Forelimb muscle (tissue), 1 donor: ENCODE data around the gene ELK3. TPM values are rescaled to one million over a fixed set of nuclear protein-coding genes. Genes with fewer than 3 reads are reported as not detected.

Source experiments
- DNase-seq: peaks from one replicate; pipeline ENCODE4 v3.0.0-alpha.2; 2013; ENCODE audit warnings: low read depth
- polyA plus RNA-seq: library from polyadenylated mRNA; unstranded; fragments of 120-200 nt; gene quantifications from one replicate; pipeline ENCODE4 v1.2.1, GENCODE V29; 2013; ENCODE audit not compliant: insufficient read length

Gene ELK3
- polyA plus RNA-seq, 1 donor = 33.0 TPM

DNA sequence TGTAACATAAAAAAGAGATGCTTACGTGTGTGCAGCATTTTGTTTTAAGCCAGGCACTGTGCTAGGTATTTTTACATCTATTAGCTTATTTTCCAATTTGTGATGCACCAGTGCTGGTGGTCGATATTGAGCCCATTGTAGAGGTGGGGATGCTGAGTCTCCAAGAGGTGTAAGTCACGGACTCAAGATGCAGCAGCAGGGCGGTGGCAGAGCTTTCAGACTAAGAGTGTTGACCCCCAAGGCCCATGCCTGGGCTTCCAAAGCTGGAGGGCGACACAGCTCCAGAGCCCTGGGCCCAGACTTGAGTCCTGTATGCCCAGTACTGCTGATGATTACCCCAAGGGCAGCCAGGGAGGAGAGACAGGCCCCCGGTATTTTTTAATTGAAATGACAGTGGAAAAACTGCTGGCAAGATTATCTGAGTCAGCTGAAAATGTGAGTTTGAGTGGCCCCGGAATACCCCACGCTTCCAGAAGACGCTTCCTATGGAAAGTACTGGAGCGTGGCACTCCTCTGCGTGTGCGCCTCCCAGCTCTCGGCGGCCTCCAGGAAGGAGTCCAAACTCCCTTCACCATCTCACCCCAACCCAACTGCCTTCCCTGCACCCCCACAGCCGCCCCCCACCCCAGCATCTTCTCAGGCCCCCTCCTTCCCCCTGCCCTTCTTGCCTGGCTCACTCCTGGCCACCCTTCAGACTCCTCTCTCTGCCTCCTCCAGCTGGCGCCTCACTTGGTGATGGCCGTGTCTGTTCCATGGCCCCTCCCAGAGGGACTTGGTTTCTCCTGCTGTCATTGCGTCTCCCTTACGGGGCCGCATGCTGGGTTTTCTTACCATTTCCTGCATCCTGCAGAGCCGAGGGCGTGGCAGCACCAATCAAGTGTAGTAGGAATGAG, 40.7 kb downstream of the ELK3 start:
- no peak for DNase-seq

DNA sequence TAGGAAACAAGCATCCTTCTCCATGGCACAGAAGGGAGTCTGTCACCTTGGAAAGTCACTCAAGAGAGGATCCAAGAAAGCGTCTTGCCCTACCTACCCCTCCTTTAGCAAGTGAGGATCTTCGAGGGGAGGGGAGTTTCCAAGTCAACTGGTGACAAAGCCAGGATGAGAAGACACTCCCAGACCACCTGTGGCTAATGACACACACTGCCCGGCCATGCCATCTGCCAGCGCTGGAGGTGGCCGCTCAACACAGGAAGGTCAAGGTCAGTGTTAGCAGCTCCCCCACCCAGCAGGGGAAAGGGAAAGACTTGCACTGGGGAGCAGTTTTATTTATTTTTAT, 41.3 kb downstream of the ELK3 start:
- no peak for DNase-seq

DNA sequence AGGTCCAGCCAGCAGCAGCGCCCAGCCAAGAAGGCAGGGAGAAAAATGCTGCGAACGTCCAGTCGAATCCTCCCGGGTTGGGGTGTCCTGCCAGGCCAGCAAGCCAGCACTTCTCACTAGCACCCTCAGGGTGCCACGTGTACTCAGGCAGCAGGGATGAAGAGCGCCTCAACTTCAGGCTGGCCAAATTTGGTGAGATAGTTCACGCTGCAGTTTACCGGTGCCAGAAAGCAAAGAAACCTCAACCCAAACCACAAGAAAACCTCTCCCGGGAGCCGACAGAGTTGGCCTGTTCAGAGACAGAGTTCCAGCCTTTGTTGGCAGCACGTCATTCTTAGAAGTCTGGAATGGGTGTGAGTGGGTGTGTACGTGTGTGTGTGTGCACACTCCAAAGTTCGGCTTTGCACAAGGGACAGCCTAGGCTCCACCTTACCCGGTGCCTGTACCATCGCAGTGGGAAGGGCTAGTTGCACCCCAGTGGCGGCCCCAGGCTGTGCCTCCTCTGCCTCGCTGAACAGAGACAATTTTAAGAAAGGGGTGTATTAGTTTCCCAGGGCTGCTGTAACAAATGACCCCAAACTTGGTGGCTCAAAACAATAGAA, 42.1 kb downstream of the ELK3 start:
- no peak for DNase-seq

DNA sequence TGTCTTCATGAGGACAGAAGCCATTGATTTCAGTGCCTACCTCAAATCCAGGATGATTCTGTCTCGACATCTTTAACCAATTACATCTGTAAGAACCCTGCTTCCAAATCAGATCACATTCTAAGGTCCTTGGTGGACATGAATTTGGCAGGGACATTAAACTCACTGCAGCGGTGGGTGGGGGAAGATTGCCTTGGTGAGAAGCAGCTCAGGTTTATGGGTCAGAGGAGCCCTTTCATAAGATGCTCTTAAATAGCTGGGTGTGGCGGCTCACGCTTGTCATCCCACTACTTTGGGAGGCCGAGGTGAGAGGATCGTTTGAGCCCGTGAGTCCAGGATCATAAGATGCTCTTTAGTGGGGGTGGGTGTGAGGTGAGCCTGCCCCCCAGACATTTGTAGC, 42.9 kb downstream of the ELK3 start:
- DNase-seq = no peak

DNA sequence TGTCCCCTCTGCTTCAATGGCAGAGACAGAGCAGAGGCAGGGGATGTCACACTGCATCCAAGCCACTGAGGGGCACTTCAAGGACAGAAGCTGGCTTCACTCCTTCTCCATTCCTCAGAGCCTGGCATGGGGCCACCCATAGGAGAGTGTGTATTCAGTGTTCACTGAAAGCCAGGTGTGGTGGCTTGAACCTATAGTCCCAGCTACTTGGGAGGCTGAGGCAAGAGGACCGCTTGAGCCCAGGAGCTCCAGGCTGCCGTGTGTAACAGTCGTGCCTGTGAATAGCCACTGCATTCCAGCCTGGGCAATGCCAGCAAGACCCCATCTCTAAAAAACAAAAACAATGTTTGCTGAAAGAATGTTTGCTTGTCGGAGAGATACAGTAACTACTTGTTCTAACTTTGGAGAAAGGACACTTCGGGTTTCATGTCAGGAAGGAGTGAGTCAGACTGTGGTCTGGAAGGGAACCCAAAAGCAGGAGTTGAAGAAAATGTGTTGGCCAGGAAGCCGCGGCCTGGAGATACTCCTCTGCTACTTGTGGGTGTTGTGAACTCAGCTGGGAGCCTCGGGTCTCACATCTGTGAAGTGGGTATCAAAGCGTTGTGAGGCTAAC, 43.4 kb downstream of the ELK3 start:
- no peak for DNase-seq

DNA sequence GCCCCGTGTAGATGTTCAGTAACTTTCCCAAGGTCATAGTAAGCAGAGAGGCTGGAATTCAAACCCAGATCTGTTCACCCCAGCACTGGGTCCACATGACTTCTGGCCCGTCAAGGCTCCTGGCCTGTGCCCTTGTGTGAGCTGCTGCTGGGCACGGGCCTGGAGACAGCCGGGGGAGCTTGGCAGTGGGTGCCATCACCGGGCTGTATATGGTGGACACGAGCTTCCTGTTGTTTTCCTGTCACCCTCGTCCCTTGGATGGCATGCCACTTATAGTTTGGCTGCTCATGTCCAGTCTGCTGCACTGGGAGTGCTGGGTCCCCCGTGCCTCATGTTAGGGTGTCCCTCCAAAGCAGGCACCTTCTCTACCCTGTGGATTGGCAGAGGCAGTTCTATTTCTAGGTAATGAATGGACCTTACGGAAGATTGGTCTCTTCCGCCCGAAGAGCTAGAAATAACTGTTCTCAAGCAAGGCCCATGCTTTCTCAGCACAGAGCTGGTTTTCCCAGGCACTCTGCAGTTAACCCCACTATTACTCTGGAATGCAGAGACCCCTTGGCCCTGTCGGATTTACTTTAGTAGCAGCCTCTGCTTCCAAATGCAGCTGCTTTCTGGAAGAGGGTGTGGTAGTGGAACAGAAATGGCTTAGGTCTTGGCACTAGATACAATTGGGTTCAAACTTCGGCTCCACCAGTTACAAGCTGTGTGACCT, 44.3 kb downstream of the ELK3 start:
- no peak for DNase-seq

DNA sequence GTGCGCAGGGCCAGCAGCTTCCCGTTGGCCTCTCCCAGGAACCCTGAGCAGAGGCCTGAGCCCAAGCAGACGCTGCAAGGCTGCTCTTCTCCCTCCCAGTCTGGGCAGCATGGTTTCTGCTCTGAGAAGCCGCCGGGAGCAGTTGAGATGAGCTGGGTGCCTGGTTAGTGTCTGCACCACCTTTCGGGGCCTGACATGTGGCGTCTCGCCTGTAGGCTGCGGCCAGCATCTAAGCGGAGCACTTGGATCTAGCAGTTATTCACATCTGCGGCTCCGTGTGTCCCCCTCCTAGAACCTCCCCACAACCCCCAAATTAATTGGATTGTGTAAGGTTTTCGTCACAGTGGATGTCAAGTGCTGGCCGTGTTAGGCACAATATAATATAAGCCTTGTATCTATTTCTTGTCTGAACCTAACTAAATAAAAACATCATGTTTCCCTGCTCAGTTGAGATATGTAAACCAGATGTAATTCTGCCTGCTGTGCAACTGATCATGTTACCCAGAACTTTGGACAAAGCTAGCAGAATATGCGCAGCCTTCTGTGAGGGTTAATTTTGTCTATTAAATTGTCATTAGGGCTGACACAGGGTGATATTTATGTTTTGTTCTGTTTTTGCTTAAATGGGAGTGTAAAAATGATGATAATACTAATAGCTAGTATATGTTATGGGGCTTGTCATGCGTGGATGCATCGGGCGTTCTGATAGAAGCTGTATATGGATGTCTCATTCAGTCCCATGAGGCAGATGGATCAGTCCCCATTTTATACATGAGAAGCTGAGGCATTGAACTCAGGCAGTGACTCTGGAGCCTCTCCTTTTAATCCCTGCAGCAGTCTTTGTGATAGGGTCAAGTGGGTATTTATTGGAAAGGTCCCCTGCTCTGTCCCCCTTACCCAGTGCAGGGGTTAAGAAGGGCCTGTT, 45.8 kb downstream of the ELK3 start:
- no peak for DNase-seq

DNA sequence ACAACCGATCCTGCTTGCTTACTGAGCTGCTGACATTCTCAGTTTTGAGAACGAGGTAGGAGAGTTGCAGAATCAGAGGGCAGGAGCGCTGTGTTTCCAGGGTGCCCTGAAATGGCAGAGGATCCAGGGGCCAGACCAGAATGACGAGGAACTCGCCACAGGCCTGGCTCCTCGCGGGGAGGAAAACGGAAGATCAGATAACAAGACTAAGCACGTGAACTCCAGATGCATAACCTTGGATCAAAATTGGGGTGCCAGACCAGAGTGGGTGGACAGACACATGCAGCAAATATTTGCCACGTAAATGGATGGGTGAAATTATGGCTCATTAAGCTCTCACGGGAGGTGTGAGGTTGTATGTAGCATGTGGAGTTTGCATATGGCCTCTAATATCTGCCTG, 46.5 kb downstream of the ELK3 start:
- DNase-seq = no peak

DNA sequence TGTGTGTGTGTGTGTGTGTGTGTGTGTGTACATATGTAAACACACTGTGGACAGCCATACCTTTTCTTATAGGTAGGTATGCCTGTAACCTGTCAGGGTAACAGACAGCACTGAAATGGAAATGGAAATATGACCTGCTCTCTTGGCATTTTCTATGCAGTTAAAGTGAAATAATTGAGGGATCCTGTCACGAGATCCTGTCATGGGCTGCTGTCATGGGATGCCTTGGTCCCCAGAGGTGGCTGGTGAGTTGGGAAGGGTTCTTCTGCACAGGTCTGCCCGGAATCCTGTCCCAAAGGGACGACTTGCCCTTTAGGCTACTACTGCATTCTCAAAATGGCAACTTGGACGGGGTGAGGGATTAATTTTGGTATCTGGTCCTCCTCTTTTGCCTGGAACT, 47.3 kb downstream of the ELK3 start:
- DNase-seq = no peak

DNA sequence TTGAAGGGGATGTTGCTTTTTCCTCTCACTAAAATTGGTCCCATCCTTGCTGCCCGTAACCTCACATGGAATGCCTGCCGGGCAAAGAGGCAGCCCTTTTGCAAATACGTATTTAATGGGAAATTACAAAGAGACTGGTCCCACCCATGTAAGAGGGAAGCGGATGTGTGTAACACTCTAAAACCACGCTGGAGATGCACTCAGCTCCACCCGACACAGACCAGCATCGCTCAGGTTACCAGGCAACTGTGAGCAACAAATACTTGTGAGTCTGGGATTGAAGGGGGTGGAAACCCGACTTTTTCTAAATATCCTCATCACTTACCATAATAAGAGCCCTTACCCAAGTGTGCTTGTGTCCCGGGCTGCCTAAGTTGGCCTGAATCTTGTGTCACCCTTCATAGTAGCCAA, 47.7 kb downstream of the ELK3 start:
- DNase-seq = no peak

DNA sequence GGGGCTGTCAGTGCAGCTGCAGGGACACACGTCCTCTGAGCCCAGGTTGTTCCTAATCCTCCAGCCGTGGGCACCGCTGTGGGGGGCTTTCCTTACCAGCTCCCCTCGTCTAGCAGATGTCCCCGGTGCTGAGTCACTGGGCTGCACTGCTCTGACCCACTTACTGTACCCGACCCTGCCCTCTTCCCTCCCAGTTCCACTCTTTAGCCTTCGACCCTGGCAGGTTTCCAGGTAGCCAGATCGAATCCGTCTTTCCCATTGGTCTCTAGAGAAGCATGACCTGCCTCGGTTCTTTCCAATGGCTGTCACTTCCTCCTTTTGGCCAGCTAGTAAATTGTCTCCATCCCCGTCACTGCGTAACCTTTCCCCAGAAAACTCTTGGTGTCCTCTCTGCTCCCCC, 48.4 kb downstream of the ELK3 start:
- no peak for DNase-seq

DNA sequence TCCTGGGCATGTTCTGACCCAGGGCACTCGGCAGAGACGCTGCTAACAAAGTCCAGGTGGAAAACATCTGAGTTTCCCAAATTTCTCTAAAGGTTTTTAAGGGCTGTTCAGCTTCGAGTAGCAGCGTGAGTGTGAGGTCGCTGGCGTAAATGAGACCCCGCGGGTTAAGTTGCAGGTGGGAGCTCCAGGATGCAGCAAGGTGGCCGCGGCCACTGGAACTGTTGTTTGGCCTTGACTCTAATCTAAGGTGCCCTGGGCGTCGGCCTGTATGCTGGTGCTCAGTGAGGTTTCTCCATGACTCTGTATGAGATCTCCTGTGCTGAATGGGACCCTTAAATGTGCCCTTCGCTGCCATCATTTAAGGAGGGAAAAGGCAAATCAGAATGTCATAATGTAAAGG, 50.7 kb downstream of the ELK3 start:
- no peak for DNase-seq

DNA sequence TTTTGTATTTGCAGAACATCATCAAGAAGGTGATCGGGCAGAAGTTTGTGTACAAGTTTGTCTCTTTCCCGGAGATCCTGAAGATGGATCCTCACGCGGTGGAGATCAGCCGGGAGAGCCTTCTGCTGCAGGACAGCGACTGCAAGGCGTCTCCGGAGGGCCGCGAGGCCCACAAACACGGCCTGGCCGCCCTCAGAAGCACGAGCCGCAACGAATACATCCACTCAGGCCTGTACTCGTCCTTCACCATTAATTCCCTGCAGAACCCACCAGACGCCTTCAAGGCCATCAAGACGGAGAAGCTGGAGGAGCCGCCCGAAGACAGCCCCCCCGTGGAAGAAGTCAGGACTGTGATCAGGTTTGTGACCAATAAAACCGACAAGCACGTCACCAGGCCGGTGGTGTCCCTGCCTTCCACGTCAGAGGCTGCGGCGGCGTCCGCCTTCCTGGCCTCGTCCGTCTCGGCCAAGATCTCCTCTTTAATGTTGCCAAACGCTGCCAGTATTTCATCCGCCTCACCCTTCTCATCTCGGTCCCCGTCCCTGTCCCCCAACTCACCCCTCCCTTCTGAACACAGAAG, 52.8 kb downstream of the ELK3 start:
- DNase-seq = no peak

DNA sequence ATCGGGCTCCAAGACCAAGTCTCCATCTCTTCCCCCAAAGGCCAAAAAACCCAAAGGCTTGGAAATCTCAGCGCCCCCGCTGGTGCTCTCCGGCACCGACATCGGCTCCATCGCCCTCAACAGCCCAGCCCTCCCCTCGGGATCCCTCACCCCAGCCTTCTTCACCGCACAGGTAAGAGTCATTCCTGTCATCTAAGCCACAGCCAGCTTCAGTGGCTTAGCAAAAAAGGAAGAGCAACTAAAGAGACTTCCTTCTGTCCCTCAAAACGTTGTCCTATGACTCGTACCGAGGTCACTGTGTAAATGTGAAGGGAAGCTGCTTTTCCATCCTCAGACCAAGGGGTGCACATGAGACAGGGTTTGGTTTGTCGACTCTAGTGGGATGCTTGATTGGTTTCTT, 53.4 kb downstream of the ELK3 start:
- no peak for DNase-seq

DNA sequence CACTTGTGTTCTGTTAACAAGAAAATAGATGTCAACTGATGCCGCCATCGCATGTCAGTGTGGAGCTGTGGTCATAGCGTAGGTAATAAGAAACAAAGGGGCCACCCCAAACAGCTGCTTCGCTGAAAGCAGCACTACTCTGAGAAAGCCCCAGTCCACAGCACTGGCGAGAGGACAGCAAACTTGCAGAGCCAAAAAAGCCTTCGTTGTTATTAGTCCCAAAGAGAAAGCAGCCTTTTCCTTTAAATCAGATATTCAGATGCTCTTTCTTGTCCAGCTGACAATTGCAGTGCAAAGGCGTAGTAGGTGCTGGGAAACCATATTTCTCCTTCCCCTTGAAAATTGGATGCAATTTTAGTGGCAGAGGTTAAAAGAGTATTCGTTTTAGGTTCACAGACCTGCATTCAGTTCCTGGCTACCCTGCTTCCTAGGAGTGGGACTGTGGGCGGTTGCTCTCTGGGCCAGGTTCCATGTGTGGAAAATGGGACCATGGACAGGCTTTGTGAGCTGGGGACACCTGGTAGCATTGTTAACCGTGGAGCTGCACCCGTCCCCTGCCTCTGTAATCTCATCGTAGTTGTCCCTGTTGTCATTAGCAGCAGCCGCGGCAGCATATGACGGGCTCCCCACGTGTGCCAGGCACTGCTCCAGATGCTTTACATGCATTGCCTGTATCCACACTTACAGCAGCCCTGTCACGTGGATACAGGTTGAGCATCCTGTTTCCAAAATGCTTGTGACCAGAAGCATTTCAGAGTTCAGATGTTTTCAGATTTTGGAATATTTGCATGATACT, 54.2 kb downstream of the ELK3 start:
- no peak for DNase-seq

DNA sequence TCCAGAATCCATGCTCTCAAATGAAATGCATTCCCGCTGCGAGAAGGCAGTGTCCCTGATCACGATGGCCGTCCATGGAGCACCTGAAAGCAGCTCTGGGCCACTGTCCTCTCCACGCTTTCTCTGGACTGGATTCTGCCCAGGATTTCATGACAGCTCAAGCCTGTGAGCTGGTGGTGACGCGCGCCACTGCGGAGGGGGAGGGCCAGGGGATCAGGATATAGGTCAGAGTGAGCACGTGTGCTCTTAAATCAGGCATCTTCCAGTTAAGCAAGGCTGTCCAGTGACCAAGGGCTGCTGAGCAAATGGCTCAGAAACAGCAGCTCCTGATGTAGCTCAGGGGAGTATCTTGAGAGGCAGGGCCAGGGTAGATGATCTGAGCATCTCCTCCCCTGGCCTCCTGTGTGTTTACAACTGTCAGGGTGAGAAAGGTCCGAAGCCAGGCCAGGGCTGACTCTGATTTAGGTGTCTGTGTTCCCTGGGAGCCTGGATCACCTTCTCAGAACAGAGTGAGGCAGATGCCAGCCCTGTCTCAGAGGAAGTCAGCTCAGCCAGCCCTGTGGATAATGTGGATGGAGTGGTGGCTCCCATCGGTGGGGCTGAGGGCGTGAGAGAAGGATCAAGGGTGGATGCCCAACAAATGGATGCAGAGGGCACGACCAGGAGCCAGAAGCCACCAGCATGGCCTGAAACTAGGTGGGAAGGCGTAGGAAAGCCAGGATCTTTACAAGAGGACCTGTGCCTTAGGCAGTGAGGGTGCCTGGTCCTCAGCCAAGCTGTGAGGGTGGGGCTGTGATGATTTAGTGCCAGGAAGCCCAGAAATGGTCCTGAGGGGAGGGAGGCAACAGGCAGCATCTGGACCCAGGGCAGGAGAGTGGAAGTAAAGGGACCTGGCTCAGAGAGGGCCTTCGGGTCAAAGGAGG, 55.3 kb downstream of the ELK3 start:
- no peak for DNase-seq

DNA sequence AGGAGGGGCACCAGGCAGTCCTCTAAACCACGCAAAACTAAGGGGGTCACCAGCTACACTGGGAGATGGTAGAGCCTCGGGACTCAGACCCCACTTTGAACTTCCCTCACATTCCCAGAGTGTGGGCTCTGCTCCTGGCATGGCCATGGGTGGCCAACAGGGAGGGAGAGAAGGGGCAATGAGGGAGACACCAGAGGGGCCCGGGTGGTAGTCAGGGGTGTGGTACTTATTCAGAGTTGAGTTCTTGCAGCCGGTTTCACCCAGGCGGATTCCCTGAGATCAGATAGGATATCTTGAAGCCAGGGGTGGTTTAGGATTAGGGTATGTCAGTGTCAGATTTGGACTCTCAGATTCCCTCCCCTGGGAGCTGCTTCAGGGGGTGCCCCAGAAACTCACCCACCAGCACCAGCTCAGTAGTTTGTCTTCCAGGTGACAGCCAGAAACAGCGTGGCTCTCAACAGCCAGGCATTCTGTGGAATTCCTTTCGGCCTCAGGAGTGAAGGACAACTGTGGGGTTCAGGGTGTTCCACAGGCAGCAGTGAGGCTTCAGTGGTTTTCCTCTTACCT, 56.0 kb downstream of the ELK3 start:
- no peak for DNase-seq

DNA sequence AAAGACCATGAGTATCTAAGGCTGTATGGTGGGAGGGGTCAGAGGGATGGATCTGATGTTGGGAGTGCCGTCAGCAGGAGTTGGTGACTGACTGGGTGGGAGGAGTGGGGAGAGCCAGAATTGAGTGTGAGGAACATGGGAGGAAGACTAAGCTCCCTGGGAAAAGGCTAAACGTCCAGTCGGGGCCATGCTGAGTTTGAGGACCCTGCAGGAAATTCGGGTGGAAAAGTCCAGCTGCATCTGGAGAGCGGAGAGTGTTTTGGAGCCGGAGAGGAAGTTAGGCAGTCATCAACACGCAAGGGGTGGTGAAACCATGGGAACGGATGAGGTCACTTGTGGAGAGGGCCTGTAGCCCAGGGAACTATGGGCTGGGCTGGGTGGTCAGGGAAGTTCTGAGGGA, 60.9 kb downstream of the ELK3 start:
- no peak for DNase-seq
